MV-4-11 (cell line): ENCODE results near the gene HIKESHI.
"Not testable (repeated sequence)": the region's sequence is repeated elsewhere in the genome, so short reads cannot be mapped to it uniquely, and the experiment has no call there.

ENCODE experiments used
- DNase-seq: peaks from one replicate; lab custom pipeline; 2025; lab: John Stamatoyannopoulos, UW

The HIKESHI gene

GRCh38 chr11:86292912-86293616 is 9.0 kb upstream of the HIKESHI start:
- DNase-seq, result no peak

GRCh38 chr11:86294026-86294425 is 8.0 kb upstream of the HIKESHI start:
- no peak for DNase-seq

GRCh38 chr11:86301742-86302091 is 323 bp upstream of the HIKESHI start:
- no peak for DNase-seq

- DNase-seq, result no peak
These were observed 1.2 kb downstream of the HIKESHI start for GRCh38 chr11:86303257-86303656.

- DNase-seq, result not testable (repeated sequence)
These were observed 6.7 kb downstream of the HIKESHI start for GRCh38 chr11:86308710-86309109.

GRCh38 chr11:86313793-86314192 is 11.8 kb downstream of the HIKESHI start:
- DNase-seq, result no peak

GRCh38 chr11:86314636-86315035 is 12.6 kb downstream of the HIKESHI start:
- DNase-seq, result no peak

- DNase-seq, result peak; percentile 3
These were observed 33.2 kb downstream of the HIKESHI start for GRCh38 chr11:86335131-86335767.

- DNase-seq, result no peak
These were observed 35.2 kb downstream of the HIKESHI start for GRCh38 chr11:86337227-86337626.

- no peak for DNase-seq
These were observed 39.3 kb downstream of the HIKESHI start for GRCh38 chr11:86341382-86341781.

GRCh38 chr11:86346513-86346912 is 44.5 kb downstream of the HIKESHI start:
- DNase-seq, result no peak

GRCh38 chr11:86355256-86355655 is 53.2 kb downstream of the HIKESHI start:
- DNase-seq, result no peak

- not testable (repeated sequence) for DNase-seq
These were observed 55.4 kb downstream of the HIKESHI start for GRCh38 chr11:86357412-86357811.

- no peak for DNase-seq
These were observed 56.7 kb downstream of the HIKESHI start for GRCh38 chr11:86358720-86359119.

GRCh38 chr11:86360775-86361395 is 58.8 kb downstream of the HIKESHI start:
- no peak for DNase-seq

GRCh38 chr11:86363424-86363823 is 61.4 kb downstream of the HIKESHI start:
- DNase-seq, result no peak

GRCh38 chr11:86365546-86365945 is 63.5 kb downstream of the HIKESHI start:
- no peak for DNase-seq

GRCh38 chr11:86369668-86370067 is 67.6 kb downstream of the HIKESHI start:
- DNase-seq, result peak; percentile 27

GRCh38 chr11:86370171-86370570 is 68.1 kb downstream of the HIKESHI start:
- DNase-seq, result no peak

- DNase-seq, result peak; percentile 51
These were observed 69.0 kb downstream of the HIKESHI start for GRCh38 chr11:86370922-86371594.

GRCh38 chr11:86372041-86372440 is 70.0 kb downstream of the HIKESHI start:
- no peak for DNase-seq

- no peak for DNase-seq
These were observed 70.5 kb downstream of the HIKESHI start for GRCh38 chr11:86372586-86372985.

- no peak for DNase-seq
These were observed 72.0 kb downstream of the HIKESHI start for GRCh38 chr11:86374069-86374468.
